Muscle layer of colon (tissue), 2 donors: Measurements from ENCODE around the gene LCNL1.

ENCODE experiments used
- H3K27ac ChIP-seq: one replicate; pipeline ENCODE4 v1.7.0; 2013; ENCODE audit warnings: low read depth, mild to moderate bottlenecking, low read length, moderate library complexity
- H3K27me3 ChIP-seq, 2 donors: one replicate each; pipeline ENCODE4 v1.7.0; 2013; ENCODE audit warnings: low read length in 2 of 2, mild to moderate bottlenecking in 2 of 2; ENCODE audit not compliant: insufficient read depth in 2 of 2, control insufficient read depth in 1 of 2
- H3K36me3 ChIP-seq: one replicate; pipeline ENCODE4 v1.7.0; 2013; ENCODE audit warnings: mild to moderate bottlenecking, low read length; ENCODE audit not compliant: insufficient read depth
- H3K4me1 ChIP-seq: one replicate; pipeline ENCODE4 v1.7.0; 2013; ENCODE audit warnings: mild to moderate bottlenecking, low read length; ENCODE audit not compliant: insufficient read depth
- H3K4me3 ChIP-seq, 2 donors: one replicate each; pipeline ENCODE4 v1.7.0; 2013; ENCODE audit warnings: low read length in 2 of 2, low read depth in 1 of 2, mild to moderate bottlenecking in 1 of 2, moderate library complexity in 1 of 2
- H3K9ac ChIP-seq: one replicate; pipeline ENCODE4 v1.7.0; 2013; ENCODE audit warnings: low read length
- H3K9me3 ChIP-seq: one replicate; pipeline ENCODE4 v1.7.0; 2013; ENCODE audit warnings: mild to moderate bottlenecking, low read length
- donor health status: abdominal sarcoma.
- donor health status: Adenocarcinoma of cecum.

LCNL1 gene

GRCh38 chr9:136955943-136956335 lies 26.9 kb upstream of the LCNL1 start:
- Histone ChIP-seq H3K27ac (no peak overlapping the region), H3K36me3 (no peaks in the 10 kb centered on the region), H3K9ac (no peak overlapping the region), H3K9me3 (no peaks in the 10 kb centered on the region), H3K4me1 (no peaks in the 10 kb centered on the region), H3K4me3 (no peak overlapping the region), H3K27me3 (no peaks in the 10 kb centered on the region)

- Histone ChIP-seq H3K4me3 (no peak overlapping the region), H3K9me3 (no peaks in the 10 kb centered on the region), H3K36me3 (no peaks in the 10 kb centered on the region), H3K27me3 (no peaks in the 10 kb centered on the region), H3K27ac (no peak overlapping the region), H3K9ac (no peak overlapping the region), H3K4me1 (no peaks in the 10 kb centered on the region)
Measured at GRCh38 chr9:136956604-136957003, 26.2 kb upstream of the LCNL1 start.

- Histone ChIP-seq H3K27me3 (no peaks in the 10 kb centered on the region), H3K27ac (no peak overlapping the region), H3K4me1 (no peaks in the 10 kb centered on the region)
Measured at GRCh38 chr9:136957461-136957860, 25.3 kb upstream of the LCNL1 start.

GRCh38 chr9:136957901-136958300 lies 24.9 kb upstream of the LCNL1 start:
- H3K9ac ChIP-seq = no peak overlapping the region
- no peak overlapping the region for H3K4me3 ChIP-seq
- no peaks in the 10 kb centered on the region for H3K9me3 ChIP-seq
- H3K27ac ChIP-seq = no peak overlapping the region
- H3K4me1 ChIP-seq = no peaks in the 10 kb centered on the region
- no peaks in the 10 kb centered on the region for H3K36me3 ChIP-seq
- H3K27me3 ChIP-seq = no peaks in the 10 kb centered on the region

More at GRCh38 chr9:136957461-136957860, 25.3 kb upstream of the LCNL1 start:
- no peak overlapping the region for H3K9ac ChIP-seq
- no peaks in the 10 kb centered on the region for H3K9me3 ChIP-seq
- no peak overlapping the region for H3K4me3 ChIP-seq
- no peaks in the 10 kb centered on the region for H3K36me3 ChIP-seq

GRCh38 chr9:136958473-136958872 lies 24.3 kb upstream of the LCNL1 start:
- Histone ChIP-seq H3K9ac (no peak overlapping the region), H3K4me3 (no peak overlapping the region)

GRCh38 chr9:136958898-136959850 lies 23.6 kb upstream of the LCNL1 start:
- Histone ChIP-seq H3K4me1 (no peaks in the 10 kb centered on the region), H3K36me3 (no peaks in the 10 kb centered on the region), H3K9me3 (no peaks in the 10 kb centered on the region), H3K9ac (no peak overlapping the region), H3K4me3 (no peak overlapping the region), H3K27me3 (no peaks in the 10 kb centered on the region), H3K27ac (no peak overlapping the region)

More at GRCh38 chr9:136958473-136958872, 24.3 kb upstream of the LCNL1 start:
- H3K36me3 ChIP-seq = no peaks in the 10 kb centered on the region
- H3K27me3 ChIP-seq = no peaks in the 10 kb centered on the region
- no peak overlapping the region for H3K27ac ChIP-seq
- H3K9me3 ChIP-seq = no peaks in the 10 kb centered on the region
- no peaks in the 10 kb centered on the region for H3K4me1 ChIP-seq

GRCh38 chr9:136960212-136960937 lies 22.4 kb upstream of the LCNL1 start:
- H3K9ac ChIP-seq = no peak overlapping the region
- no peaks in the 10 kb centered on the region for H3K36me3 ChIP-seq
- no peaks in the 10 kb centered on the region for H3K4me1 ChIP-seq
- H3K27me3 ChIP-seq = no peaks in the 10 kb centered on the region
- no peak overlapping the region for H3K4me3 ChIP-seq
- H3K27ac ChIP-seq = no peak overlapping the region
- H3K9me3 ChIP-seq = no peaks in the 10 kb centered on the region

GRCh38 chr9:136960938-136961275 lies 21.9 kb upstream of the LCNL1 start:
- no peak overlapping the region for H3K9ac ChIP-seq
- H3K36me3 ChIP-seq = no peaks in the 10 kb centered on the region

GRCh38 chr9:136961279-136962065 lies 21.3 kb upstream of the LCNL1 start:
- Histone ChIP-seq H3K27me3 (no peaks in the 10 kb centered on the region), H3K4me3 (no peak overlapping the region), H3K9ac (no peak overlapping the region), H3K27ac (no peak overlapping the region), H3K4me1 (no peaks in the 10 kb centered on the region), H3K36me3 (no peaks in the 10 kb centered on the region), H3K9me3 (no peaks in the 10 kb centered on the region)

More at GRCh38 chr9:136960938-136961275, 21.9 kb upstream of the LCNL1 start:
- no peaks in the 10 kb centered on the region for H3K9me3 ChIP-seq
- no peaks in the 10 kb centered on the region for H3K27me3 ChIP-seq
- H3K27ac ChIP-seq = no peak overlapping the region
- H3K4me1 ChIP-seq = no peaks in the 10 kb centered on the region
- no peak overlapping the region for H3K4me3 ChIP-seq

- Histone ChIP-seq H3K36me3 (no peaks in the 10 kb centered on the region), H3K9ac (no peak overlapping the region), H3K27ac (no peak overlapping the region), H3K4me3 (no peak overlapping the region), H3K4me1 (no peaks in the 10 kb centered on the region), H3K27me3 (no peaks in the 10 kb centered on the region), H3K9me3 (no peaks in the 10 kb centered on the region)
Measured at GRCh38 chr9:136962163-136962562, 20.6 kb upstream of the LCNL1 start.

GRCh38 chr9:136962701-136963248 lies 20.0 kb upstream of the LCNL1 start:
- no peak overlapping the region for H3K9ac ChIP-seq
- no peak overlapping the region for H3K4me3 ChIP-seq
- no peaks in the 10 kb centered on the region for H3K36me3 ChIP-seq
- no peaks in the 10 kb centered on the region for H3K27me3 ChIP-seq
- H3K4me1 ChIP-seq = no peaks in the 10 kb centered on the region
- no peak overlapping the region for H3K27ac ChIP-seq
- H3K9me3 ChIP-seq = no peaks in the 10 kb centered on the region
